ENCODE measurements around the gene RAB7A. TPM values are rescaled to one million over a fixed set of nuclear protein-coding genes. Genes with fewer than 3 reads are reported as not detected.

The RAB7A gene
- 58.2 and 67.2 TPM in 2 replicates for total RNA-seq

GRCh38 chr3:128726023-128727016 lies at the start of gene RAB7A:
Gene RAB7A (plus strand): TSS chr3:128726183. CDS start chr3:128795368, 69,185 bp downstream.

Other genes with a start within 250 kb of the RAB7A start
- gene GATA2, start 233.0 kb upstream of the RAB7A start, total RNA-seq, result 36.9 and 43.2 TPM in 2 replicates
- 575 and 588 TPM in 2 replicates for gene RPN1, start 75.4 kb upstream of the RAB7A start, total RNA-seq
- 34.9 and 39.7 TPM in 2 replicates for gene ACAD9, start 153.4 kb downstream of the RAB7A start, total RNA-seq